ENCODE data around the gene UNC93B1. TPM values are rescaled to one million over a fixed set of nuclear protein-coding genes. Genes with fewer than 3 reads are reported as not detected.

Gene UNC93B1
- total and polyA plus RNA-seq, 8 donors: 13.0 to 36.5 (median 17.5) TPM

GRCh38 chr11:68039526-68040086 is 35.7 kb upstream of the UNC93B1 start:
- intact Hi-C loops (cut with DNase I): loop anchor here in 1 of 3 donors (10.0 kb wide), 1 partner anchor 165 kb away; no protein-coding TSS in a partner anchor
- no peak for TF ChIP-seq CTCF (IDR thresholded peaks at IDR 0.05)
- peak in 5 of 6 donors; percentile 52 to 77 (median 60) for DNase-seq
- H3K27ac ChIP-seq: peak overlapping the region; percentile 89 to 95 (median 92)
- peak in 2 of 4 donors; percentile 0 to 3 for ATAC-seq
- H3K9me3 ChIP-seq: no peaks in the 10 kb centered on the region
- WGBS, 2 donors: 17 to 21% methylated on average over 8 to 10 of the region's 10 CpGs
- FAIRE-seq: no peak
- H3K4me3 ChIP-seq: peak overlapping the region; percentile 39 to 72 (median 64)
- H3K4me1 ChIP-seq: peaks cover 21 to 45% (median 37%) of the 10 kb centered on the region in 3 donors
- peaks cover 0 to under 1% (median 0%) of the 10 kb centered on the region in 3 donors for H3K36me3 ChIP-seq
- H3K27me3 ChIP-seq: no peaks in the 10 kb centered on the region

- Histone ChIP-seq H3K9me3 (no peaks in the 10 kb centered on the region), H3K4me3 (peak within 1 kb of the TSS; percentile 39 to 72 (median 64)), H3K27ac (peak within 1 kb of the TSS; percentile 89 to 95 (median 92)), H3K4me1 (peaks cover 21 to 42% (median 37%) of the 10 kb centered on the region in 3 donors), H3K36me3 (no peaks in the 10 kb centered on the region), H3K27me3 (no peaks in the 10 kb centered on the region)
- WGBS, 2 donors: 3% methylated on average over 47 to 51 of the region's 51 CpGs
- ATAC-seq: peak; percentile 74 to 83 (median 77)
- intact Hi-C loops (cut with DNase I): no loop called here
- peak; percentile 87 to 95 (median 91) for DNase-seq
- no peak for TF ChIP-seq CTCF (IDR thresholded peaks at IDR 0.05)
- no peak for FAIRE-seq
Observed at GRCh38 chr11:68038718-68039525, 35.0 kb upstream of the UNC93B1 start, which contains the start of gene TCIRG1. Gene TCIRG1, plus strand, starts transcription at chr11:68039025. Its CDS starts 2,247 bp downstream, at chr11:68041272.

GRCh38 chr11:68038226-68038717 is 34.4 kb upstream of the UNC93B1 start:
- peaks cover 21 to 41% (median 38%) of the 10 kb centered on the region in 3 donors for H3K4me1 ChIP-seq
- no peak for FAIRE-seq
- peak overlapping the region; percentile 89 to 95 (median 92) for H3K27ac ChIP-seq
- no peaks in the 10 kb centered on the region for H3K27me3 ChIP-seq
- intact Hi-C loops (cut with DNase I): no loop called here
- ATAC-seq: peak; percentile 62 to 65 (median 65)
- DNase-seq: peak; percentile 83 to 97 (median 93)
- H3K36me3 ChIP-seq: peaks cover 0 to 4% (median 0%) of the 10 kb centered on the region in 3 donors
- TF ChIP-seq CTCF (IDR thresholded peaks at IDR 0.05): no peak
- H3K9me3 ChIP-seq: no peaks in the 10 kb centered on the region
- peak overlapping the region in 3 of 4 donors; percentile 39 to 70 (median 57) for H3K4me3 ChIP-seq
- WGBS, 2 donors: 12 to 14% methylated on average over 12 to 13 of the region's 13 CpGs

- TF ChIP-seq CTCF (IDR thresholded peaks at IDR 0.05): no peak
- WGBS, 2 donors: 45 to 47% methylated on average over 20 of the region's 20 CpGs
- ATAC-seq: peak in 2 of 4 donors; percentile 9 to 15
- FAIRE-seq: no peak
- Histone ChIP-seq H3K4me1 (peaks cover 21 to 39% (median 31%) of the 10 kb centered on the region in 3 donors), H3K4me3 (peak overlapping the region in 2 of 4 donors; percentile 57 to 70), H3K36me3 (peaks cover 0 to 4% (median 0%) of the 10 kb centered on the region in 3 donors), H3K27me3 (no peaks in the 10 kb centered on the region), H3K9me3 (no peaks in the 10 kb centered on the region), H3K27ac (peak overlapping the region; percentile 89 to 95 (median 92))
- intact Hi-C loops (cut with DNase I): no loop called here
- DNase-seq: peak in 5 of 6 donors; percentile 71 to 83 (median 77)
Observed at GRCh38 chr11:68037411-68038225, 33.7 kb upstream of the UNC93B1 start.
